HG02571 (cell line): ENCODE measurements around the gene MIA.
"Not testable (repeated sequence)": the region's sequence is repeated elsewhere in the genome, so short reads cannot be mapped to it uniquely, and the experiment has no call there.

Experiments
- ATAC-seq: cut with Tn5 transposase; IDR thresholded peaks from one replicate; pipeline ENCODE4 v1.9.1; 2021; ENCODE audit warnings: mild to moderate bottlenecking, moderate library complexity; ENCODE audit not compliant: unreplicated experiment

Gene MIA

DNA sequence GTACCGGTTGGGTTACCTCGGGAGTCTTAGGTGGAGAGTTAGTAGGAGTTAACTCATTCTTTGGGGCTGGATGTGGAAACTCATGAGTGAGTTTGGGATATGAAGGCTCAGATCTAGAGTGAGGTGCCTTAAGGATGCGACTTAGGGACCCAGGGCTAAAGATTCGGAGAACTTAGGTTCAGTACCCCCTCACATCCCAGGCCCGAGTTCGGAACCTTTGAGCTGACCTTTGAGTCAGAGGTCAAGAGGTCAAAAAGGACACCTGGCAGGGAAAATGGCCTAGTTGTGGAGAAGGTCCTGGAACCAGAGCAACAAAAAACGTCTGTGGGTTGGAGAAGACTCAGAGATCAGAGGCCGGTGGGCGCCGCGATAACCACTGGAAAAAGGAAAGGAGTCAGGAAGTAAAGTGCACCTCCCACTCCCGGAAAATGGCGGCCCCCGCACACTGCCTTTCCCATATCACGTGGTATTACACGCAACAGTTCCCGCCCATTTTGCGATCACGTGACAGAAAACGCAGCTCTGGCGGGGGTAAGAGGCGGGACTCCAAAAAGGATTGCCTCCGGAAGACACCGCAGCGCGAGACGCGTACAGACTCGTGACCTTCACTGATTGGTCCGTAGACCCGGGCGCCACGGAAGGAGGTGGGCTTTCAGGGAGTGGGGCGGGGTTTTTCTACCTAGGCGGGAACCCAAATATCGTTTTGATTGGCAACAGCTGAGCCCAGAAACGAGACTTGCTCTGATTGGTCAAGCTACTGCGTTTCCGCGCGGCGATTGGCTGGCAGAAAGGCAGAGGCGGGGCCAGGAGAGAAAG lies 25.1 kb upstream of the MIA start, which contains the start of gene ACTMAP:
Gene ACTMAP (minus strand): TSS at position 420 of the 816 bp plus-strand sequence. CDS start 674 bp downstream, outside the sequence.
- ATAC-seq: peak; percentile 79

DNA sequence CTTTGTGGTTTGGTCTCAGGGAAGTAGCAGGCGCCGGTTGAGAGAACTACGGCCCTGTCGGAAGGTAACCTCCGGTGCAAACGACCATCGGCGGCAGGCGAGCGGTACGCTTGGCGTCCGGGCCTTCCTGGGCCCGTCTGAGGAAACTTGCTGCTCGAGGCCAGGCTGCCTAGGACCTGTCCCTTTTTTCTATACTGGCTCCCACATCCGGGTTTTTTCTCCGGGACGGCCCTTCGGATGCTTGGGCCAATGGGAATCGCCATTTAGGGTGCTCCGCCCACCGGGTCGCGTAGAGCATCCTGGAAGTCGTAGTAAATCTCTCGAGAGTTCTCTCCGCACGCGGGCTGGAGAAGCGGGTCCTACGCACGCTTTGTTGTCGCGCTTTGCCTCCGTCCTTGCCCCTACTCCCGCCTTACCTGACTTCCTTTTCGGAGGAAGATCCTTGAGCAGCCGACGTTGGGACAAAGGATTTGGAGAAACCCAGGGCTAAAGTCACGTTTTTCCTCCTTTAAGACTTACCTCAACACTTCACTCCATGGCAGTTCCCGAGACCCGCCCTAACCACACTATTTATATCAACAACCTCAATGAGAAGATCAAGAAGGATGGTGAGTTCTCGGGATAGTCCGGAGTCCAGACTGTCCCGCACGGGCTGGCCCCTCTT lies 24.3 kb upstream of the MIA start, which contains the start of gene SNRPA:
Gene SNRPA (plus strand): TSS at position 330 of the 664 bp plus-strand sequence. CDS start 206 bp downstream, at position 536.
- peak; percentile 52 for ATAC-seq

DNA sequence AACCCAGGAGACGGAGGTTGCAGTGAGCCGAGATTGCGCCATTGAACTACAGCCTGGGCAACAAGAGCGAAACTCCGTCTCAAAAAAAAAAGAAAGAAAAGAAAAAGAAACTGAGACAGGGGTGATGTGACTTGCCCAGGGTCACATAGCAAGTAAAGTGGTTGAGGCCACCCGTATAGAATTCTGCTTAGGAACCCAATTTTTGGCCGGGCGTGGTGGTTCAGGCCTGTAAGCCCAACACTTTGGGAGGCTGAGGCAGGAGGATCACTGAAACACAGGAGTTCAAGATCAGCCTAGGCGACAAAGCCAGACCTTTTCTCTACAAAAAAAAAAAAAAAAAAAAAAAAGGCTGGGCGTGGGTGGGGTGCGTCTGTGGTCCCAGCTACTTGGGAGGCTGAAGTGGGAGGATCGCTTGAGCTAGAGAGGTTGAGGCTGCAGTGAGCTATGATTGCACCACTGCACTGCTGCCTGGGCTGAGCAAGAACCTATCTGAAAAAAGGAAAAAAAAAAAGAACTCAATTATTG lies 23.0 kb upstream of the MIA start:
- ATAC-seq: no peak

DNA sequence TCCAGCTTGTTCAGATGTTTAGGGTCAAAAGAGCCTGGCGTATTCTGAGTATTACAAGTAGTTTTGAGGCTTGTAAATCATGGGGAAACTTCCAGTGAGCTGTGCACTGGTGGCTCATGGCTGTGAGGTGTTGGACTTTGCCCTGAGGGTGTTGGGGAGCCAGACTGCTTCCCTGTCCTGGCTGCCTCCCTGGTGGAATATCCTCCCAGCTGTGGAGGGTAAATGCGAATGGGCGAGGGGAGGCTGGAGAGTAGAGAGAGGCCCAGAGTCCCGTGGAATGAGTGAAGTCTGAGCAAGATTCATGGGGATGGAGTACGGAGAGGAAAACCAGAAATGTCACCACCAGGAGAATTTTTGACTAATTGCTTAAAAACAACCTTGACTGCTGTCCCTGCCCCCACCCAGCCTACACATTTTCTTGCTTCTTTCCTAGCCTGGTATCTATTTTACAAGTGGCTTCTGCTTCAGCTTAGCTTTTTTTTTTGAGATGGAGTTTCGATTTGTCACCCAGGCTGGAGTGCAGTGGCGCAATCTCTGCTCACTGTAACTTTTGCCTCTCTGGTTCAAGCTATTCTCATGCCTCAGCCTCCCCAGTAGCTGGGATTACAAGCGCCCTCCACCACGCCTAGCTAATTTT lies 20.6 kb upstream of the MIA start:
- no peak for ATAC-seq

DNA sequence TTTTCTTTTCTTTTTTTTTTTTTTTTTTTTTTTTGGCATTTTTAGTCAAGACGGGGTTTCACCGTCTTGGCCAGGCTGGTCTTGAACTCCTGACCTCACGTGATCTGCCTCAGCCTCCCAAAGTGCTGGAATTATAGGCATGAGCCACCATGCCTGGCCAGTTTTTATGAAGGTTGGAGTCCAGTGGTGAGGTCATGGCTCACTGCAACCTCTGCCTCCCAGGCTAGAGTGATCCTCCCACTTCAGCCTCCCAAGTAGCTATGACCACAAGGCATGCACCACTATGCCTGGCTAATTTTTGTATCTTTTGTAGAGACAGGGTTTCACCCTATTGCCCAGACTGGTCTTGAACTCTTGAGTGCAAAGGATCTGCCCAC lies 20.1 kb upstream of the MIA start:
- no peak for ATAC-seq

DNA sequence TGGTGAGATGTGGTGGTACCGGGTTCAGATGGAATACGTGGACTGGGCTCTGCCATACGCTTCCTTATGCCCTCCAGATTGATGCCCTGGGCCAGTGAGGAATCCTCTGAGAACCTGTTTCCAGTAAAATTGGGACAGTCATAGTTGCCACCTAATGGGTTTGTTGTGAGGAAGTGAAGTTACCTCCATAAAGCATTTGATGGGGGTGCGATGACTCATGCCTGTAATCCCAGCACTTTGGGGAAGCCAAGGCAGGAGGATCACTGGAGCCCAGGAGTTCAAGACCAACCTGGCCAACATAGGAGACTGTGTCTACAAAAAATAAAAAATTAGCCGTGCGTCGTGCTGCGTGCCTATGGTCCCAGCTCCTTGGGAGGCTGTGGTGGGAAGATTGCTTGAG lies 19.5 kb upstream of the MIA start:
- ATAC-seq: no peak

DNA sequence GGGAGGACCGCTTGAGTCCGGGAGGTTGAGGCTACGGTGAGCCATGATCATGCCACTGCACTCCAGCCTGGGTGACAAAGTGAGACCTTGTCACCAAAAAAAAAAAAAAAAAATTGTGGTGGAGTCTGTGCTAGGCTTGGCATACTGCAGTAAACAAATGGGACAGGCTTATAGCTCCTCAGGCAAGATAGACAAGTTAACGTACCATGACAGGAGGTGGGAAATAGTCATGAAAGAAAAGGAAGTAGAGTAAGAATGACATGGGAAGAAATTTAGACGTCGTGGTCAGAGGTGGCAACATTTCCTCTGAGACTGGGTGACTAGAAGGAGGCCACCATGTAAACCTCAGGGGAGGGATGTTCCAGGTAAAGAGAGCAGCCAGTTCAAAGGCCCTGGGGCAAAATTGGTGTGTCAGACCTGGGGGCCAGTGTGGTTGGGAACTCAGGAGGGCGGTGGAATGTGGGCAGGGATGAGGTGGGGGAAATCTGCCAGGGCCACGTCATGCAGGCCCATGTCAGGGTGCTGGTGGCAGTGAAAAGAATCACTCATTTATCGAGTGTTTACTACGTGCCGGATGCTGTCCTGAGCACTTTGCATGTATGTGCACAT lies 18.7 kb upstream of the MIA start:
- ATAC-seq: no peak

DNA sequence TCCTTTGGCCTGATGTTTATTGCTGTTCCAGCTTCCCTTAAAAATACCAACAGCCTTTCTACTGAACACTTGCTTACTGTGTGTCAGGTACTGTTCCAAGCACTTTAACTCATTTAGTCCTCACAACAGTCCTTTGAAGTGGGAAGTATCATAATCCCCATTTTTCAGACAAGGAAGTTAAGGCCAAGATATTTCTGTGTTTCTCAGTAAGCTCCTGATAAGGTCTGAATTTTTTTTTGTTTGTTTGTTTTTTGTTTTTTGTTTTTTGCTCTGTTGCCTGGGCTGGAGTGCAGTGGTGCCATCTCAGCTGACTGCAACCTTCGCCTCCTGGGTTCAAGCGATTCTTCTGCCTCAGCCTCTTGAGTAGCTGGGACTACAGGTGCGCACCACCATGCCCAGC lies 16.8 kb upstream of the MIA start:
- ATAC-seq: no peak

DNA sequence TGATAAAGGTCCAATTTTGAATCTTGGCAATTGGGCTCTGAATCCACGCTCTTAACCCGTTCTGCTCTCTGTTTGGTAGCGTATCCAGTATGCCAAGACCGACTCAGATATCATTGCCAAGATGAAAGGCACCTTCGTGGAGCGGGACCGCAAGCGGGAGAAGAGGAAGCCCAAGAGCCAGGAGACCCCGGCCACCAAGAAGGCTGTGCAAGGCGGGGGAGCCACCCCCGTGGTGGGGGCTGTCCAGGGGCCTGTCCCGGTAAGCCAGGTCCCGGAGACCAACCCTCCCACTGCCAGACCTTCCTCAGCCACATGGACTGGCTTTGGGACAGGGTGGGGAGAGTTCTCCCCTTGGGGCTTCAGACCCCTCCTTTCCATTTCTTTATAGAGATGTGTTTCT lies 16.0 kb upstream of the MIA start:
- ATAC-seq: no peak

DNA sequence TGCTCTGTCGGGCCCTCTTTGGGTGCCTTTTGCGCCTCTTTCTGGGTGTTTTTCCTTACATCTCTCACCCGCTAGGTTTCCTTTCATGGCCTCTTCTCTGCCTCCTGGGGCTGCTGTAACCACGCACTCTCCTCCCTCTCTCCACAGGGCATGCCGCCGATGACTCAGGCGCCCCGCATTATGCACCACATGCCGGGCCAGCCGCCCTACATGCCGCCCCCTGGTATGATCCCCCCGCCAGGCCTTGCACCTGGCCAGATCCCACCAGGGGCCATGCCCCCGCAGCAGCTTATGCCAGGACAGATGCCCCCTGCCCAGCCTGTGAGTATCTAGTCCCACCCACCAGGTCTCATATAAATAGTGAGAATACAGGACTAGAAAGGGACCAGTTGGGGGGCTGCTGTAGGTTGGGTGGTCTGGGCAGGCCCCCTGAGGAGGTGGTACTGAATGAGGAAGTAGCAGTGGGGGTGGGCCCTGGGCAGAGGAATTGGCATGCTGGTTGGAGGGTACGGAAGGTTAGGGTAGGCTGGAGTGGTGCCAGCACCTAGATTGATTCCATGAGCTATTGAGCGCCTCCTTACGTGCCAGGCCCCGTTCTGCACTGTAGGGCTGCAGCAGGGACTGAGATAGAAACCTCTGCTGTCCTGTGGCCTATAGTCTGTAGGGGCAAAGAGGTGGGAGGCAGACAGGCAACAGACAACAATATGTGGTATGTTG lies 12.4 kb upstream of the MIA start:
- ATAC-seq: no peak

DNA sequence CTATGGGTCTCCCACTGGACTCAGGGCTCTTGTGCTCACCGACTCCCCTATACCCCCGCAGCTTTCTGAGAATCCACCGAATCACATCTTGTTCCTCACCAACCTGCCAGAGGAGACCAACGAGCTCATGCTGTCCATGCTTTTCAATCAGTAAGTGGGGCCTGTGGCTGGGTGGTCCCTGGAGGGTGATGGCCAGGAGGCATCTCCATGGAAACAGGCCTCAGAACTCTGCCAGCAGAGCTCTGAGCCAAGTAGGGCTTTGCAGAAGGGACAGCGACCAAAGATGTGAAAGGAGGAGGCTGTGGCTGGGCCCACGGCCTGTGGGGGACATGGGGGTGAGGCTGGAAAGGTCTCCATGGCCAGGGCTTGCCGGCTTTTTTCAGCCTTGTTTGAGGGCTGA lies 11.8 kb upstream of the MIA start:
- ATAC-seq: no peak

DNA sequence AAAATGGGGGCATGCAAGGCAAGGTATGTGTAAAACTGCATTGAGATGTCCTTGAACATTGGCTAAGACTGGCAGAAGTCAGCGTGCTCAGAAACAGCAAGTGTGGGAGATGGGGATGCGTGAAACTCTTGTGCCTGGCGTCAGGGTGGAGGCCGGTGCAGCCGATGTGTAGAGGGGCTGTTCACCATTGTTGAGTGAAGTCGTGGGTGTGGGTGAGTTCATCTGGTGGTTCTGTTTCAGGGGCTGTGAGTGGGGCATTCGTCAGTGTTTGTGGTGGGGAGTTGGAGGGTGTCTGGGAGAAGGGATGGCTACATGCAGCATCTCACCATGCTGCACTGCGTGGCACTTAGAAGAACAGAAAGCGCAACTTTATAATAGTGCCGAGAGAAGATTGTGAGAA lies 11.4 kb upstream of the MIA start:
- ATAC-seq: no peak

DNA sequence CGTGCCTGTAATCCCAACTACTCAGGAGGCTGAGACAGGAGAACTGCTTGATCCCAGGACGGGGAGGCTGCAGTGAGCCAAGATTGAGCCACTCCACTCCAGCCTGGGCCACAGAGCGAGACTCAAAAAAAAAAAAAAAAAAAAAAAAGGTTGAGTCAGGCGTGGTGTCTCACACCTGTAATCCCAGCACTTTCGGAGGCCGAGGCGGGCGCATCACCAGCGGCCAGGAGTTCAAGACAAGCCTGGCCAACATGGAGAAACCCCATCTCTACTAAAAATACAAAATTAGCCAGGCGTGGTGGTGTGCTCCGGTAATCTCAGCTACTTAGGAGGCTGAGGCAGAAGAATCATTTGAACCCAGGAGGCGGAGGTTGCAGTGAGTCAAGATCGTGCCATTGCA lies 8.9 kb upstream of the MIA start:
- ATAC-seq: not testable (repeated sequence)

DNA sequence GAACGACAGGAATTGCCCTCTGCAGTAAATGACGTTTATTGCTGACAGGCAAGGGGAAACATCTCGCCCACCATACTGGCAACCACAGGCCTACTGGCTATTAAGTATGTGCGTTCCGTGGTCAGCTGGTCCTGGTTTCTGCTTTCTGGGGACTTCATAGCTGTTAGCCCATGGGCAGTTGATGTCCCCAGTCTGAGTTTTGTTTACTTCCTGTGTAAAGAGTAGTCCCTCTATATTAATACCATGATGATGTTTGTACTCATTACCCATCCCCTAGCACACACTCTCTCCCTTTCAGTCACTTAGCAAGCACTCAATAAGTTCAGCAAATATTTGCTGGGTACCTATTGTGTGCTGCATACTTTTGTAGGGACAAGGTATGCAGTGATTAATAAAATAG lies 6.5 kb upstream of the MIA start:
- ATAC-seq: no peak

DNA sequence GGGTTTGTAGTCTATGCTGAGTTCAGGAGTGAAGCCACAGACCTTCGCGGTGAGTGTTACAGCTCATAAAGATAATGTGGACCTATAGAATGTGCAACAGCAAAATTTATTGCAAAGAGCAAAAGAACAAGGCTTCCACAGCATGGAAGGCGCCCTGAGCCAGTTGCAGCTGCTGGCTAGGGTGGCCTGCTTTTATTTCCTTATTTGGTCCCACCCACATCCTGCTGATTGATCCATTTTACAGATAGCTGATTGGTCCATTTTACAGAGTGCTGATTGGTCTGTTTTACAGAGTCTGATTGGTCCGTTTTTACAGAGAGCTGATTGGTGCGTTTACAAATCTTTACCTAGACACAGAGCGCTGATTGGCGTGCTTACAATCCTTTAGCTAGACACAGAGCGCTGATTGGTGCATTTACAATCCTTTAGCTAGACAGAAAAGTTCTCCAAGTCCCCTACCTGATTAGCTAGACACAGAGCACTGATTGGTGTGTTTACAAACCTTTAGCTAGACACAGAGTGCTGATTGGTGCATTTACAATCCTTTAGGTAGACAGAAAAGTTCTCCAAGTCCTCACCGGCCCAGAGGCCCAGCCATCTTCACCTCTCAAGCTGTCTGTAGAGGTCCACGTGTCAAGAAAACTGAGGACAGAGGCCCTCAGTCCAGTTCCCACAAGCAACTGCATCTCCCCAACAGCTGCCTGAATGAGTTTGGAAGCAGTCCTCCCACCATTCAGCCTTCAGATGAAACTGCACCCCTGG lies 4.0 kb upstream of the MIA start:
- ATAC-seq: not testable (repeated sequence)

DNA sequence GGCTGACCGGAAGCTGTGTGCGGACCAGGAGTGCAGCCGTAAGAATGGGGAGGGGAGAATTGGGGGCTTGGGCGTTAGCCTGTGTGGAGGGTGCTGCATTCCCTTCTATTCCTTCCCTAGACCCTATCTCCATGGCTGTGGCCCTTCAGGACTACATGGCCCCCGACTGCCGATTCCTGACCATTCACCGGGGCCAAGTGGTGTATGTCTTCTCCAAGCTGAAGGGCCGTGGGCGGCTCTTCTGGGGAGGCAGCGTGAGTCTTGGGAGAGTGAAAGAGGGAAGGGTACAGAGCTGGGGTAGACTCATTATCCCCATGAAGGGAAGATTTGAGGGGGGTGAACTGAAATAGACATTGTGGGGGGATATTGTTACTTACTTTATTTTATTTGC lies 306 bp downstream of the MIA start:
- ATAC-seq: no peak

DNA sequence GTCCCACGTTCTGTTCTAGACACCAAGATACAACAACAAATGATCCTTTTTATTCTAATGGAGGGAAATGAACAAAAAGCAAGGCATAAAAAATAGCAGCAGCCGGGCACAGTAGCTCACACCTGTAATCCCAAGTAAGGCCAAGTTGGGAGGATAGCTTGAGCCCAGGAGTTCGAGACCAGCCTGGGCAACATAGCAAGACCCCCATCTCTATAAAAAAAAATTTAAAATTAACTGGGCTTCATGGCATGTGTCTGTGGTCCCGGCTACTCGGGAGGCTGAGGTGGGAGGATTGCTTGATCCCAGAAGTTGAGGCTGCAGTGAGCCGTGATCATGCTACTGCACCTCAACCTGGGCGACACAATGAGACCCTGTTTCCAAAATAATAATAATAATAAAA lies 1.0 kb downstream of the MIA start:
- ATAC-seq: no peak

DNA sequence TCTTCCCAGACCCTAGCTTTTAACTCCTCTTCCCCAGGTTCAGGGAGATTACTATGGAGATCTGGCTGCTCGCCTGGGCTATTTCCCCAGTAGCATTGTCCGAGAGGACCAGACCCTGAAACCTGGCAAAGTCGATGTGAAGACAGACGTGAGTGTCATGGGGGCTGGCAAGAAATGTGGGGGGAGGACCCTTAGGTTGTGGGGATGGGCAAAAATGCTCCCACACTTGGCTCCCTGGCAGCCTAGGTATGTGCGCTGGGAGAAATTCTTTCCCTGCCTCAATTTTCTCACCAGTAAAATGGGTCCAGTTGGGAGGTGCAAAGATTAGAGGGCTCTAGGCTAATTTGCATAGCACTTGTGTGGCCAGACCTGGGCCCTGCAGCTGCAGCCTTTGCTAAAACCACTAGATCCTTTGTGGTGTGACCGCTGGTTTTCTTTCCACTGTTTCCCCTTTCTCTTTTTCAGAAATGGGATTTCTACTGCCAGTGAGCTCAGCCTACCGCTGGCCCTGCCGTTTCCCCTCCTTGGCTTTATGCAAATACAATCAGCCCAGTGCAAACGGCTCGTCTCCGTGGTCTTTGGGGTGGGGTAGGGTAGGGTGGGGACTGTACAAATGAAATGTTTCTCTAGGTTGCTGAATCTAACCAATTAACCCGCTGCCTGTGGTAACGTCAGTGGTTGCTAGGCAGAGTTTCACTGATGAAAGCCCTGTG lies 1.8 kb downstream of the MIA start:
- ATAC-seq: peak; percentile 57

DNA sequence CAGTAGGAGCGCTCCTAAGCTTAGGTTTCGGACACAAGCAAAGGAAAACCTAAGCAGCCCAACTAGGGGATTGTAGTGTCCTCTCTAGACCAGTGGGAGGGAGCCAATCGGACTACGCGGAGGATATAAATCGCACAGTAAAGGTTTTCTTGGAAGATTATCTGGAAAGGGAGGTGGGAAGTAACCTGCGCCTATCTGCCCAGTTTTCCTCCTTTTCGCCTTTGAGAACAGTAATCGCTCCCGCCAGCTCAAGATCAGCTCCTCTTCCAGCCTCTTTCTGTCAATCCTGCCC lies 2.3 kb downstream of the MIA start:
- ATAC-seq: no peak
